Naive B cell (primary cell): ENCODE data around the gene MDK. TPM values are rescaled to one million over a fixed set of nuclear protein-coding genes. Genes with fewer than 3 reads are reported as not detected.
A peak's percentile ranks its signal among the peaks of the same experiment; 100 is the strongest.

ENCODE experiments used
- ATAC-seq, 2 donors: fragments of 150-1000 bp; cut with Tn5 transposase; 2 replicates each; pipeline ENCODE4 v1.10.0; 2021; ENCODE audit warnings: low read depth in 2 of 2, mild to moderate bottlenecking in 2 of 2, moderate library complexity in 2 of 2
- DNase-seq: peaks from one replicate; pipeline ENCODE4 v3.0.0; 2022
- H3K27ac Mint-ChIP-seq, 6 donors: one replicate each; pipeline ENCODE4 v1.8.0; 2020 to 2022; ENCODE audit warnings: mild to moderate bottlenecking in 6 of 6, mixed read lengths in 6 of 6, moderate library complexity in 5 of 6, inconsistent platforms in 2 of 6
- H3K27me3 Mint-ChIP-seq, 3 donors: one replicate each; pipeline ENCODE4 v1.8.0; 2021 to 2022; ENCODE audit warnings: mixed read lengths in 3 of 3, mild to moderate bottlenecking in 1 of 3
- H3K36me3 Mint-ChIP-seq, 2 donors: one replicate each; pipeline ENCODE4 v1.8.0; 2020 to 2022; ENCODE audit warnings: mixed read lengths in 2 of 2, inconsistent platforms in 1 of 2, mild to moderate bottlenecking in 1 of 2
- H3K4me1 Mint-ChIP-seq, 3 donors: one replicate each; pipeline ENCODE4 v1.8.0; 2020 to 2022; ENCODE audit warnings: mixed read lengths in 3 of 3, inconsistent platforms in 1 of 3, mild to moderate bottlenecking in 1 of 3, moderate library complexity in 1 of 3
- H3K4me3 Mint-ChIP-seq, 8 donors: one replicate each; pipeline ENCODE4 v1.8.0; 2020 to 2022; ENCODE audit warnings: mild to moderate bottlenecking in 8 of 8, mixed read lengths in 8 of 8, moderate library complexity in 8 of 8, inconsistent platforms in 2 of 8
- H3K9me3 Mint-ChIP-seq, 7 donors: one replicate each; pipeline ENCODE4 v1.8.0; 2020 to 2022; ENCODE audit warnings: mixed read lengths in 7 of 7, mild to moderate bottlenecking in 5 of 7, inconsistent platforms in 2 of 7, moderate library complexity in 1 of 7
- polyA plus RNA-seq, 6 donors: library from polyadenylated mRNA; unstranded; fragments of 300-500 nt; fragmentation: Illumina TruSeq; gene quantifications; one replicate each; pipeline ENCODE4 v1.2.3, GENCODE V29; 2021; ENCODE audit warnings: low read depth in 6 of 6

Gene MDK
- polyA plus RNA-seq, 6 donors from 2014 or later: 0.52 to 1.8 (median 1.5) TPM; not detected in 1

DNA sequence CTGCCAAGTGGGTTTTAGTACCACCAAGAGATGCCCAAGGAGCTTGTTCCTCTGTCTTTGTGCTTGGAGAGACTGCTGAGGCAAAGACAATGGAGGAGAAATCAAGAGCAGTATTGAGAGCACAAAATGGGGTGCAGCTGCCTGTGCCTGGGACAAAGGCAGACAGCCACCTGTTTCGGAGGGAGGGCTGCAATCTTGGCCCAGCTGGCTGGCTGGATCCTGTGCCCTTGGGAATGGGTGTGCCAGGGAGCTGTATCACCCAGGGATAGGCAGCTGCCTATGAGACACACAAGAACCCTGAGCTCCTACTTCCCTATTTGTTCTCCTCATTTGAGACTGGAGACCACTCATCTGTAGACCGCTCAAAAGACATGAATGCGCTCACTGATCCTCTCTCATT, 33.4 kb downstream of the MDK start:
- H3K27me3 Mint-ChIP-seq: no peaks in the 10 kb centered on the region
- peaks cover 23 to 30% of the 10 kb centered on the region in 2 donors for H3K36me3 Mint-ChIP-seq
- H3K9me3 Mint-ChIP-seq: no peaks in the 10 kb centered on the region
- H3K4me1 Mint-ChIP-seq: no peaks in the 10 kb centered on the region
- ATAC-seq: no peak
- no peak for DNase-seq
- H3K4me3 Mint-ChIP-seq: no peak overlapping the region
- peak overlapping the region in 1 of 6 donors; percentile 1 for H3K27ac Mint-ChIP-seq

- H3K36me3 Mint-ChIP-seq: peaks cover 41 to 48% of the 10 kb centered on the region in 2 donors
These were observed 36.2 kb downstream of the MDK start for GRCh38 chr11:46417711-46418110.

GRCh38 chr11:46418751-46419150, 37.3 kb downstream of the MDK start:
- H3K36me3 Mint-ChIP-seq: peaks cover 45 to 52% of the 10 kb centered on the region in 2 donors
- H3K27me3 Mint-ChIP-seq: no peaks in the 10 kb centered on the region
- no peaks in the 10 kb centered on the region for H3K4me1 Mint-ChIP-seq
- no peak overlapping the region for H3K4me3 Mint-ChIP-seq
- no peak for ATAC-seq
- no peak overlapping the region for H3K27ac Mint-ChIP-seq
- no peak for DNase-seq
- H3K9me3 Mint-ChIP-seq: no peaks in the 10 kb centered on the region

More at GRCh38 chr11:46417711-46418110, 36.2 kb downstream of the MDK start:
- Mint-ChIP-seq H3K27me3 (no peaks in the 10 kb centered on the region), H3K4me3 (no peak overlapping the region), H3K27ac (no peak overlapping the region), H3K9me3 (no peaks in the 10 kb centered on the region), H3K4me1 (no peaks in the 10 kb centered on the region)
- no peak for ATAC-seq
- DNase-seq: no peak

DNA sequence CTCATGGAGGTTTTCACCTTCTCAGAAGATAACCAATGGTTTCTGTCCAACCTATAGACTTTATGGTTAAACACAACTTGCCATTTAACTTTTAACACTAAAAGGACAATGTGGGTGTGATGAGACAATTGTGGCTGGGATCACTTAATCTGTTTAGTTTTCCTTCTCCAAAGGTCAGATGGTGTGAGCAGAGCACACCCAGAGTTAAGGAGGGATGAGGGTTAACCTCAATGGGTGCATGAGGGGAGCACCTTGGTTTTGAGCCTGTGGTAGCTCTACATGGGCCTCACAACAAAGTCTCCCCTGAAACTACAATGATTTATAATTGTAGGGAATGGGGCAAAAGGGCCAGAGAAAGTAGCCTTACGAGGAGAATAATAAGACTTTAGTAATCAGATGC, 39.0 kb downstream of the MDK start:
- peaks cover 38 to 45% of the 10 kb centered on the region in 2 donors for H3K36me3 Mint-ChIP-seq
- H3K4me1 Mint-ChIP-seq: no peaks in the 10 kb centered on the region
- no peak for ATAC-seq
- H3K27me3 Mint-ChIP-seq: no peaks in the 10 kb centered on the region
- H3K27ac Mint-ChIP-seq: no peak overlapping the region
- no peak for DNase-seq
- H3K9me3 Mint-ChIP-seq: no peaks in the 10 kb centered on the region
- no peak overlapping the region for H3K4me3 Mint-ChIP-seq

GRCh38 chr11:46421257-46421880, 39.9 kb downstream of the MDK start:
- peaks cover 31 to 39% of the 10 kb centered on the region in 2 donors for H3K36me3 Mint-ChIP-seq
- no peaks in the 10 kb centered on the region for H3K27me3 Mint-ChIP-seq
- H3K27ac Mint-ChIP-seq: no peak overlapping the region
- H3K9me3 Mint-ChIP-seq: no peaks in the 10 kb centered on the region
- no peak overlapping the region for H3K4me3 Mint-ChIP-seq
- ATAC-seq (no peak), DNase-seq (no peak)
- no peaks in the 10 kb centered on the region for H3K4me1 Mint-ChIP-seq

DNA sequence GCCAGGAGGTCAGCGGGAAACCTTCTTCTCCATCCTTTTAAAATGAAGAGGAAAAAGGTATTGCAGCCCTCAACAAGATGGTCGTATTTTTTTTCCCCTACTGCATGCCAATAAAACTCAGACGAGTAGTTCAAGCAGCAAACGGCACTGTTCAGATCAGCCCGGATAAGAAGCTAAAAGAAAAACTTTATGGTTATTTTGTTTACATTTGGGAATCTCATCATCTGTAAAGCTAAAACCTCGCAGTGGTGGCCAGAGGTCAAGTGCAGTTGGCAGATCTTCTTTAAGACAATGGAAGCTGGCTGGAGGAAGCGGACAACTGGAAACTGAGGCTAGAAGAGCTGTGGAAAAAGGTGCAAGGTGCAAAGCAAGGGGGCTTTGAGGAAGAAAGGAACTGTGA, 41.1 kb downstream of the MDK start:
- no peak for DNase-seq
- H3K27ac Mint-ChIP-seq: no peak overlapping the region
- H3K4me3 Mint-ChIP-seq: no peak overlapping the region
- H3K9me3 Mint-ChIP-seq: no peaks in the 10 kb centered on the region
- H3K4me1 Mint-ChIP-seq: no peaks in the 10 kb centered on the region
- H3K36me3 Mint-ChIP-seq: peaks cover 33 to 42% of the 10 kb centered on the region in 2 donors
- no peak for ATAC-seq
- H3K27me3 Mint-ChIP-seq: no peaks in the 10 kb centered on the region

- ATAC-seq: no peak
- H3K4me1 Mint-ChIP-seq: no peaks in the 10 kb centered on the region
- H3K9me3 Mint-ChIP-seq: no peaks in the 10 kb centered on the region
- no peak overlapping the region for H3K27ac Mint-ChIP-seq
- no peaks in the 10 kb centered on the region for H3K27me3 Mint-ChIP-seq
- H3K4me3 Mint-ChIP-seq: no peak overlapping the region
- no peak for DNase-seq
- H3K36me3 Mint-ChIP-seq: peaks cover 36 to 49% of the 10 kb centered on the region in 2 donors
These were observed 44.9 kb downstream of the MDK start for GRCh38 chr11:46426233-46426991.

DNA sequence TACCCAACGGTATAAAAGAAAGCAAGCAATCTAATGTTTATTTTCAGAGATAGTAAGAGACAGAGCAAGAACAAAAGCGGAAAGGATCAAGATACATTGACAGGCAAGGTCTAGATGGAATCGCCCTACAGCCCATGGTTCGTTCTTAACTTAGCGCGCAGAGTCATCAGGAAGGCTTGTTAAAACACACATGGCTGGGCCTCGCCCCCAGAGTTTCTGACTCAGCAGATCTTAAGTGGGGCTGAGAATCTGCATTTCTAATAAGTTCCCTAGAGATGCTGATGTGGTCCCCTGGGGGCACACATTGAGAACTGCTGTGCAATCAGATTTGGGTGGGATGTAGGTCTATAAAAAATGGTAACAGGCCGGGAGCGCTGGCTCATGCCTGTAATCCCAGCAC, 45.9 kb downstream of the MDK start:
- Mint-ChIP-seq H3K36me3 (peaks cover 32 to 51% of the 10 kb centered on the region in 2 donors), H3K9me3 (no peaks in the 10 kb centered on the region), H3K4me3 (no peak overlapping the region), H3K27me3 (no peaks in the 10 kb centered on the region), H3K4me1 (no peaks in the 10 kb centered on the region), H3K27ac (no peak overlapping the region)
- DNase-seq (no peak), ATAC-seq (no peak)

- Mint-ChIP-seq H3K4me3 (no peak overlapping the region), H3K9me3 (no peaks in the 10 kb centered on the region), H3K27ac (peak overlapping the region in 1 of 6 donors; percentile 51), H3K36me3 (peaks cover 30 to 58% of the 10 kb centered on the region in 2 donors), H3K4me1 (no peaks in the 10 kb centered on the region), H3K27me3 (no peaks in the 10 kb centered on the region)
- ATAC-seq (no peak), DNase-seq (no peak)
These were observed 48.2 kb downstream of the MDK start for GRCh38 chr11:46429717-46430116.

DNA sequence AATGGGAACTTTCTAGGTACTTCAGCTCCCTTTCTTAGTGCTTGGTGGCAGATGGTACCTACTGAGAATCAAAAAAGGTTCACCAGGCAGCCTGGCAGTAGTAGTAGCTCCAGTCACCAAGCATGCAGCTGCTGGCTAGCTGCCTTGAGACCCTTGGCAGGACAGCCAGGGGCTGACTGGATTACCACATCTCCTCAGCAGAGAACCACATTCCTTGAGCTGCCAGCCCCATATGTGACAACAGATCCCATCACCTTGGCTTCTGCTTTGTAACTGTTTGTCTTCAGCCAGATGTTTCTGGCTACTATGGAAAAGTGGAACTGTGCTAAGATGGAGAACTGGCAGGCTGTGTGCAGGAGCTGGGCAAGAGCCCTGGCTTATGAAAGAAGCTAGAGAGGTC, 49.7 kb downstream of the MDK start:
- ATAC-seq: no peak
- Mint-ChIP-seq H3K9me3 (no peaks in the 10 kb centered on the region), H3K27me3 (no peaks in the 10 kb centered on the region), H3K36me3 (peaks cover 33 to 51% of the 10 kb centered on the region in 2 donors), H3K4me3 (peak overlapping the region in 1 of 8 donors; percentile 35), H3K27ac (peak overlapping the region in 1 of 6 donors; percentile 54), H3K4me1 (no peaks in the 10 kb centered on the region)
- no peak for DNase-seq

Other genes starting within 250 kb of the MDK start
- gene CREB3L1, start 104.0 kb upstream of the MDK start, polyA plus RNA-seq: not detected
- 10 to 100 TPM in 1 of 6 donors, 1 to 10 TPM in 5; 2.5 to 13.7 (median 7.9) TPM for gene DGKZ, start 34.2 kb upstream of the MDK start, polyA plus RNA-seq
- gene CHRM4, start 10.1 kb downstream of the MDK start, polyA plus RNA-seq: under 1 TPM in 5 of 6 donors, not detected in 1; 0.27 to 0.94 (median 0.34) TPM
- gene AMBRA1, start 212.4 kb downstream of the MDK start, polyA plus RNA-seq: 10 to 100 TPM in 1 of 6 donors, 1 to 10 TPM in 5; 6.6 to 11.3 (median 7.8) TPM
- 10 to 100 TPM in 4 of 6 donors, 1 to 10 TPM in 2; 8.7 to 14.7 (median 11.8) TPM for gene HARBI1, start 235.6 kb downstream of the MDK start, polyA plus RNA-seq
- 10 to 100 TPM; 43.3 to 70.8 (median 56.3) TPM for gene ATG13, start 235.9 kb downstream of the MDK start, polyA plus RNA-seq